HG03097 (cell line): ENCODE results near the gene CSNK2A3.

Experiments
- ATAC-seq: cut with Tn5 transposase; IDR thresholded peaks from one replicate; pipeline ENCODE4 v1.9.1; 2021; ENCODE audit not compliant: unreplicated experiment, low FRiP score

Gene CSNK2A3

DNA sequence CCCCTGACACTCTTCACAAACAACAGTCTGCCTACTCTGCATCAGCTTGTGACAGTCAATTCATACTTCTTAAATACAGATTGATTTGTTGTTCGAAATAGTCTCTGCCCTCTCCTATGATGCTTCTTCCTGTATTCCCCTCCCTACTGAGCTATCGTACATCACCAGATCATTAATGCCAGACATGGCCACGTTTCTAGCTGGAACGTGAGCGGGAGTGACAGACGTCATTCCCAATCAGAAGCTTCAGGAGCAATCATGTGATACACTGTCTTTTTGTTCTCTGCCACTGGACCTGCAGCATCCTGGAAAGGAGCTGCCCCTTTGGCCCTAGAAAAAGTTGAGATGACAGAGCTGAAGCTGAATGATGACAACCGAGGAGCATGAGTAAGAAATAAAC lies 48.5 kb downstream of the CSNK2A3 start:
- ATAC-seq: no peak

- ATAC-seq: no peak
Measured at GRCh38 chr11:11302565-11302964, 50.5 kb downstream of the CSNK2A3 start.
